Measurements from ENCODE around the gene PLXNA2. TPM values are rescaled to one million over a fixed set of nuclear protein-coding genes. Genes with fewer than 3 reads are reported as not detected.

The PLXNA2 gene, protein sequence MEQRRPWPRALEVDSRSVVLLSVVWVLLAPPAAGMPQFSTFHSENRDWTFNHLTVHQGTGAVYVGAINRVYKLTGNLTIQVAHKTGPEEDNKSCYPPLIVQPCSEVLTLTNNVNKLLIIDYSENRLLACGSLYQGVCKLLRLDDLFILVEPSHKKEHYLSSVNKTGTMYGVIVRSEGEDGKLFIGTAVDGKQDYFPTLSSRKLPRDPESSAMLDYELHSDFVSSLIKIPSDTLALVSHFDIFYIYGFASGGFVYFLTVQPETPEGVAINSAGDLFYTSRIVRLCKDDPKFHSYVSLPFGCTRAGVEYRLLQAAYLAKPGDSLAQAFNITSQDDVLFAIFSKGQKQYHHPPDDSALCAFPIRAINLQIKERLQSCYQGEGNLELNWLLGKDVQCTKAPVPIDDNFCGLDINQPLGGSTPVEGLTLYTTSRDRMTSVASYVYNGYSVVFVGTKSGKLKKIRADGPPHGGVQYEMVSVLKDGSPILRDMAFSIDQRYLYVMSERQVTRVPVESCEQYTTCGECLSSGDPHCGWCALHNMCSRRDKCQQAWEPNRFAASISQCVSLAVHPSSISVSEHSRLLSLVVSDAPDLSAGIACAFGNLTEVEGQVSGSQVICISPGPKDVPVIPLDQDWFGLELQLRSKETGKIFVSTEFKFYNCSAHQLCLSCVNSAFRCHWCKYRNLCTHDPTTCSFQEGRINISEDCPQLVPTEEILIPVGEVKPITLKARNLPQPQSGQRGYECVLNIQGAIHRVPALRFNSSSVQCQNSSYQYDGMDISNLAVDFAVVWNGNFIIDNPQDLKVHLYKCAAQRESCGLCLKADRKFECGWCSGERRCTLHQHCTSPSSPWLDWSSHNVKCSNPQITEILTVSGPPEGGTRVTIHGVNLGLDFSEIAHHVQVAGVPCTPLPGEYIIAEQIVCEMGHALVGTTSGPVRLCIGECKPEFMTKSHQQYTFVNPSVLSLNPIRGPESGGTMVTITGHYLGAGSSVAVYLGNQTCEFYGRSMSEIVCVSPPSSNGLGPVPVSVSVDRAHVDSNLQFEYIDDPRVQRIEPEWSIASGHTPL (N-terminal part only)
- 9.0 and 10.0 TPM in 2 replicates for total RNA-seq

DNA sequence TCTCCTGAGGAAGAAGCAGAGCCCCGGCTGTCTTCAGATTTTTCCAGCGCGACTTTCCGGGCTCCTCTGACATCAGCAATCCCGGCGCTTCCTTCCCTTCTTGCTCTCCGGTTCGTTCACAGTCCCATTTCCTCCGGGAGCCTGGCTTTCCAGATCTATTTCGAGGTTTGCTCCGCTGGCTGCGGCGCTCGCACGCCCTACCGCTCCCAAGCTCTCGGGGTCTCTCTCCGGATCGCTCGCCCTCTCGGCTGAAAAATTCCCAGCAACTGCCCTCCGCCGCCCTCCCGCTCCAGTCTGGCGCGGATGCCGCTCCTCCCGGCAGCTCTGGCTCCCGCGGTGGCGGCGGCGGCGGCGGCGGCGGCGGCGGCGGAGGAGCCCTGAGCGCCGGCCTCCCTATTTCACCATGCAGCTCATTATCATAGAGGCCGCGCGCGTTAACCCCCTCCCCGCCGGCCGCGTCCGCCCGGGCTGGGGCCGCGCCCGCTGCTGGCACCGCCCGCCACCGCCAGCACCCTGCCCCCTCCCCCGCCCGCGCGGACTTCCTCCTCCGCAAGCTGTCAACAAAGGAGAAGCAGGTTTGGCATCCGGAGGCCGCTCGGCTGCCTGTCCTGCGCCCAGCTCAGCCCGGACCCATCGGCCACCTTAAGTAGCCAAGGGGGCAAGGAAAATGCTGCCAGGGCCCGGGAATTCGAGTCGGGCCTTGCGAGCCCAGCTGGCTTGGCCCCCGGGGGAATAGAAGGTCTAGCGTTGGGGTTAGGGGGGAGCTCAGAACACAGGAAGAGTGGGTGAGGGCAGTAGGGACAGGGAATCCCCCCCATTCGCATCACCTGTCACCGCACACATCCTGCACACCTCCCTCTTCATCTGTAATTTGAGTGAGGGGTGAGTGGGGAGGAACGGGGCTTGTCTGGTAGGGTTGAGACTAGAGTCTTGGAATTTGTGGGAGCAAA is at the start of gene PLXNA2:
Gene PLXNA2 (minus strand): TSS at position 418 of the 950 bp plus-strand sequence. CDS start 26,462 bp downstream, outside the sequence.
- TF ChIP-seq, protein P1, sequence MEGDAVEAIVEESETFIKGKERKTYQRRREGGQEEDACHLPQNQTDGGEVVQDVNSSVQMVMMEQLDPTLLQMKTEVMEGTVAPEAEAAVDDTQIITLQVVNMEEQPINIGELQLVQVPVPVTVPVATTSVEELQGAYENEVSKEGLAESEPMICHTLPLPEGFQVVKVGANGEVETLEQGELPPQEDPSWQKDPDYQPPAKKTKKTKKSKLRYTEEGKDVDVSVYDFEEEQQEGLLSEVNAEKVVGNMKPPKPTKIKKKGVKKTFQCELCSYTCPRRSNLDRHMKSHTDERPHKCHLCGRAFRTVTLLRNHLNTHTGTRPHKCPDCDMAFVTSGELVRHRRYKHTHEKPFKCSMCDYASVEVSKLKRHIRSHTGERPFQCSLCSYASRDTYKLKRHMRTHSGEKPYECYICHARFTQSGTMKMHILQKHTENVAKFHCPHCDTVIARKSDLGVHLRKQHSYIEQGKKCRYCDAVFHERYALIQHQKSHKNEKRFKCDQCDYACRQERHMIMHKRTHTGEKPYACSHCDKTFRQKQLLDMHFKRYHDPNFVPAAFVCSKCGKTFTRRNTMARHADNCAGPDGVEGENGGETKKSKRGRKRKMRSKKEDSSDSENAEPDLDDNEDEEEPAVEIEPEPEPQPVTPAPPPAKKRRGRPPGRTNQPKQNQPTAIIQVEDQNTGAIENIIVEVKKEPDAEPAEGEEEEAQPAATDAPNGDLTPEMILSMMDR (IDR thresholded peaks at IDR 0.05; ENCODE audit: insufficient read depth, low read length, severe bottlenecking) = no peak

DNA sequence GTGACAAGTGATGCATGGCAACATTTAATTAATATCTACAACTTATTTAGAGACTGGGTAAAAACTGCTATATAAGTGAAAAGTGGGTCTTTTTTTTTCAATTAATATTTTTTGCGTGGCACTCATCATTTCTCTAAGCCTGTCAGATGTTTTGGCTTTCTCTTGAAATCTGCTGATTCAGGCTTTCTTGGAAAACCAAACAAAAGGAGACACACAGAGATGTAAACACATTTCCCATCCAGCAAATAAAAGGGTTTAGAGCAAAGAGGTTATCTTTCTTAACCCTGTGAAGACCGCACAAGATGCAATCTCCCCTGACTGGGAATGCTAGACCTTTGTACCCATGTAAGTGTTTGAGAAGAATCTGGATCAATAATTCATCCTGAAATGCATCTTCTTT is 48.7 kb upstream of the PLXNA2 start:
- DNase-seq (ENCODE audit: low read depth) = no peak
- Histone ChIP-seq H3K27me3 (ENCODE audit: control insufficient read depth, insufficient read depth, low read length) (peaks cover 12% of the 10 kb centered on the region), H3K36me3 (ENCODE audit: control insufficient read depth, insufficient read depth, low read length) (no peaks in the 10 kb centered on the region), H3K4me3 (ENCODE audit: low read depth, low read length) (no peak overlapping the region)
- TF ChIP-seq, protein P1 (IDR thresholded peaks at IDR 0.05; ENCODE audit: insufficient read depth, low read length, severe bottlenecking) = no peak
- no peak for FAIRE-seq

More for the DNA sequence above, at the start of gene PLXNA2:
- Histone ChIP-seq H3K27me3 (ENCODE audit: control insufficient read depth, insufficient read depth, low read length) (no peaks in the 10 kb centered on the region), H3K4me3 (ENCODE audit: low read depth, low read length) (peak within 1 kb of the TSS; percentile 86), H3K36me3 (ENCODE audit: control insufficient read depth, insufficient read depth, low read length) (no peaks in the 10 kb centered on the region)
- DNase-seq (ENCODE audit: low read depth) = peak; percentile 60
- FAIRE-seq = no peak

DNA sequence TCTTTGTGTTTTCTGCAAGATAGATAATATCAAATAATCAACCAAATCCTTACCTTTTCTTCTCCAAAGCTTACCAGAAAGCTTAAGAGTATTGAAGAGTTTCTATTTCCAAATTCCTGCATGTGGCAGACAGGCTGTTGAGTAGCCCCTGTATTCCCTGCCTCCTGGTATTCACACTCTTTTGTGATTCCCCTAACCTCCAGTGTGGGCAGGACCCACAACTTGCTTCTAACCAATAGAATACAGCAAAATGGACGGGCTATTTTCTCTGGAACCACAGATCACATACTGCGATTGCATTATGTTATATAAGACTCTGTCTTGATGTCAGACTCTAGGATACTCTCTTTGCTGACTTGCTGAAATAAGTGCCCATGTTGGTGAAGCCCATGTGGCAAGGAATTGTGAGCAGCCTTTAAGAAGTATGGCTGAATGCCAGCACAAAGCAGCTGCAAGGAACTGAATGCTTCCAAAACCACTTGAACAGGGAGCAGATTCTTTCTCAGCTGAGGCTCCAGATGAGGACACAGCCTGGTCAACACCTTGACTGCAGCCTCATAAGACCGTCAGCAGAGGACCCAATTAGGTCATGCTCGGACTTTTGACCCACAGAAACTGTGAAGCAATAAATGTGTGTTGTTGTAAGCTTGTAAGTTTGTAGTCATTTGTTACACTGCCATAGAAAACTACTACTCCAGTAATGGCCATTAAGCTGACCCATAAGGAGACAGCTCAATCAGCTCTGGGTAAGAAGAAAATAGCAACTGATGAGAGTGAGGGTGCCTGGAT is 47.9 kb upstream of the PLXNA2 start:
- peaks cover 11% of the 10 kb centered on the region for H3K27me3 ChIP-seq (ENCODE audit: control insufficient read depth, insufficient read depth, low read length)
- FAIRE-seq (no peak), DNase-seq (ENCODE audit: low read depth) (no peak)
- TF ChIP-seq, protein P1 (IDR thresholded peaks at IDR 0.05; ENCODE audit: insufficient read depth, low read length, severe bottlenecking) = no peak
- H3K36me3 ChIP-seq (ENCODE audit: control insufficient read depth, insufficient read depth, low read length) = no peaks in the 10 kb centered on the region
- no peak overlapping the region for H3K4me3 ChIP-seq (ENCODE audit: low read depth, low read length)

DNA sequence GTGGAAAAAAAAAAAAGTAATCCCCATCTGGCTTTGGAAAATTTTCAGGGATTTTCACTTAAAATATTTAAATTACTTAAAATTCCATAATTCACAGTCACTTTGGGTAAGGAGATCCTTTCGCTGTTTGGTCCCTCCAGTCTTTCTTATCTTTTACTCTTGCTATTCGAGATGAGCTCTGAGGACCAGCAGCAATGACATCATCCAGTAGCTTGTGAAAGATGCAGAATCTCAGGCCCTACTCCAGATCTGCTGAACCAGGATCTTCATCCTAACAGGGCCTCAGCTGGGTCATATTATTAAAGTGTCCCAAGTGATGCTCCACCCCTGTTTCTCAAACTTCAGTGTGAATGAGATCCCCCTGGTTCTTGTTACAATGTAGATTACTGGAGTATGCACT is 46.9 kb upstream of the PLXNA2 start:
- H3K4me3 ChIP-seq (ENCODE audit: low read depth, low read length) = no peak overlapping the region
- H3K36me3 ChIP-seq (ENCODE audit: control insufficient read depth, insufficient read depth, low read length) = no peaks in the 10 kb centered on the region
- peaks cover 6% of the 10 kb centered on the region for H3K27me3 ChIP-seq (ENCODE audit: control insufficient read depth, insufficient read depth, low read length)
- DNase-seq (ENCODE audit: low read depth) (no peak), FAIRE-seq (no peak)
- TF ChIP-seq, protein P1 (IDR thresholded peaks at IDR 0.05; ENCODE audit: insufficient read depth, low read length, severe bottlenecking) = no peak

Measured in bronchial epithelial cell (primary cell).